Measurements from ENCODE around the gene CDHR2. TPM values are rescaled to one million over a fixed set of nuclear protein-coding genes. Genes with fewer than 3 reads are reported as not detected.
A peak's percentile ranks its signal among the peaks of the same experiment; 100 is the strongest.

The CDHR2 gene
- total and polyA plus RNA-seq, 8 donors = 0.13 to 18.7 (median 9.7) TPM

DNA sequence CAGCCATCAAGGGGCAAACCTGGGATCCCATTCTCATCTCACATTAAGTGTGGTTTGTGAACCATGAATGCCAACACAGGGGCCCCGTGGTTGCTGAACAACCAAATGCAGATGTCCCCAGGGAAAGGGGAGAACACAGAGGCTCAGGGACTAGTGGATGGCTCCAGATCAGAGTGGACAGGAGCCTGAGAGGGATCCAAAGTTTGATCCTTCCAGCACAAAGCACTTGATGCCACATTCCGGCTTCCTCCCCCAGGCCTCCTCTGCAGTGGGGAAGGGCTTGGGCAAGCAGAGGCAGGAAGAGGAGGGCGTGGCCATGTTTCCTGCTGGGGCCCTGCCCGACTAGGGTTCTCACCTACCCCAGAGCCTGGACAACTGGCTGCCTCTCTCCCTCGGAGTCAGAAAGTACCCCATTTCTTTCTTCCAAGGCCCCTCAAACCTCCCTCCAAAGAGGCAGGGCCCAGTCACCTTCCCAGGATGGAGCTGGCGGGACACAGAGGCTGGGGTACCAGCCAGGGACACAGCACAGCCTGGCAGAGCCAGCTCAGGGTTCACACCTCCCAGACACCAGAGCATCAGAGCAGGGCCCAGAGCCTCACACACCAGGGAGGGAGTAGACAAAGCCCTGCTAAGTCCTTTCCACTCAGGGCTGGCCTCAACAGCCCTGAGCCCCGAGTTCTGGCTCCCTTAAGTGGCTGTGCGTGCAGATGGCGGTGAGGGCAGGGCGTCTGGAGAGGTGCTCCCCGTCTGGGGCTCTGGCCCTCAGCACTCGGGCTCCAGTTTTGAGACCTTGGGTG, 7.6 kb upstream of the CDHR2 start:
- H3K4me3 ChIP-seq = peak overlapping the region in 3 of 4 donors; percentile 58 to 76 (median 70)
- TF ChIP-seq EP300 (IDR thresholded peaks at IDR 0.05) (no peak), POLR2AphosphoS5 (IDR thresholded peaks at IDR 0.05) (peak in 2 of 3 donors; percentile 45 to 58), POLR2A (IDR thresholded peaks at IDR 0.05) (no peak)
- TF ChIP-seq, protein P1, sequence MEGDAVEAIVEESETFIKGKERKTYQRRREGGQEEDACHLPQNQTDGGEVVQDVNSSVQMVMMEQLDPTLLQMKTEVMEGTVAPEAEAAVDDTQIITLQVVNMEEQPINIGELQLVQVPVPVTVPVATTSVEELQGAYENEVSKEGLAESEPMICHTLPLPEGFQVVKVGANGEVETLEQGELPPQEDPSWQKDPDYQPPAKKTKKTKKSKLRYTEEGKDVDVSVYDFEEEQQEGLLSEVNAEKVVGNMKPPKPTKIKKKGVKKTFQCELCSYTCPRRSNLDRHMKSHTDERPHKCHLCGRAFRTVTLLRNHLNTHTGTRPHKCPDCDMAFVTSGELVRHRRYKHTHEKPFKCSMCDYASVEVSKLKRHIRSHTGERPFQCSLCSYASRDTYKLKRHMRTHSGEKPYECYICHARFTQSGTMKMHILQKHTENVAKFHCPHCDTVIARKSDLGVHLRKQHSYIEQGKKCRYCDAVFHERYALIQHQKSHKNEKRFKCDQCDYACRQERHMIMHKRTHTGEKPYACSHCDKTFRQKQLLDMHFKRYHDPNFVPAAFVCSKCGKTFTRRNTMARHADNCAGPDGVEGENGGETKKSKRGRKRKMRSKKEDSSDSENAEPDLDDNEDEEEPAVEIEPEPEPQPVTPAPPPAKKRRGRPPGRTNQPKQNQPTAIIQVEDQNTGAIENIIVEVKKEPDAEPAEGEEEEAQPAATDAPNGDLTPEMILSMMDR (IDR thresholded peaks at IDR 0.05) = no peak
- WGBS, 5 donors = 36 to 68% (median 44%) methylated on average over 10 to 12 of the region's 12 CpGs
- intact Hi-C loops (cut with DNase I; ENCODE audit: low total_unique reads) = no loop called here
- peak overlapping the region; percentile 75 to 93 (median 86) for H3K27ac ChIP-seq
- H3K9me3 ChIP-seq = no peaks in the 10 kb centered on the region
- H3K36me3 ChIP-seq = no peaks in the 10 kb centered on the region
- H3K27me3 ChIP-seq = no peaks in the 10 kb centered on the region
- DNase-seq = peak; percentile 75 to 90
- peaks cover 23 to 66% (median 50%) of the 10 kb centered on the region in 4 donors for H3K4me1 ChIP-seq

DNA sequence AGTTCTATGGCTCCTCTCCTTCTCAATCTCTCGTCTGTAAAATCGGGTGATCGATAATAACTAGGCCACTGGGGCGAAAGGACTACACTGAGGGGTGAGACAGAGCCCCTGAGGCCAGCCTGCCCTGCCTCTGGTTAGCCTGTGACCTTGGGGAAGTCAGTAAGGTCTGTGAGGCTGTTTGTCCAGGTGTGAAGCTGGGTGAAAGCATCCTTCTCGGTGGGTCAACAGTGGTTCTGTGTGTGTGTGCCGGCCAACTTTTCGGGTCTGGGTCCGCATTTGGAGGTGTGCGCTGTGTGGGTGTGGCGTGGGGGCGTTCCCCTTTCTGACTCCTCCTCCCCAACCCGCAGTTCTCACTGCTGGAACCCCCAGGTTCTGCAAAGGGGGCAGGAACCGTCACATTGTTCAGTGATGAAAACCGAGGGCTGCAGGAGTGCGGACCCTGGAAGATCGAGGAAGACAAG, 7.0 kb upstream of the CDHR2 start:
- peak overlapping the region; percentile 75 to 93 (median 86) for H3K27ac ChIP-seq
- H3K4me3 ChIP-seq = peak overlapping the region; percentile 58 to 76 (median 70)
- 32 to 46% (median 44%) methylated on average over 11 to 16 of the region's 16 CpGs for WGBS, 5 donors
- no peaks in the 10 kb centered on the region for H3K36me3 ChIP-seq
- TF ChIP-seq, protein P1 (IDR thresholded peaks at IDR 0.05) = no peak
- no peak for TF ChIP-seq POLR2A (IDR thresholded peaks at IDR 0.05)
- no peak for TF ChIP-seq EP300 (IDR thresholded peaks at IDR 0.05)
- TF ChIP-seq POLR2AphosphoS5 (IDR thresholded peaks at IDR 0.05) = no peak
- H3K9me3 ChIP-seq = no peaks in the 10 kb centered on the region
- intact Hi-C loops (cut with DNase I; ENCODE audit: low total_unique reads) = no loop called here
- peaks cover 23 to 66% (median 50%) of the 10 kb centered on the region in 4 donors for H3K4me1 ChIP-seq
- no peaks in the 10 kb centered on the region for H3K27me3 ChIP-seq
- peak; percentile 49 to 80 for DNase-seq

DNA sequence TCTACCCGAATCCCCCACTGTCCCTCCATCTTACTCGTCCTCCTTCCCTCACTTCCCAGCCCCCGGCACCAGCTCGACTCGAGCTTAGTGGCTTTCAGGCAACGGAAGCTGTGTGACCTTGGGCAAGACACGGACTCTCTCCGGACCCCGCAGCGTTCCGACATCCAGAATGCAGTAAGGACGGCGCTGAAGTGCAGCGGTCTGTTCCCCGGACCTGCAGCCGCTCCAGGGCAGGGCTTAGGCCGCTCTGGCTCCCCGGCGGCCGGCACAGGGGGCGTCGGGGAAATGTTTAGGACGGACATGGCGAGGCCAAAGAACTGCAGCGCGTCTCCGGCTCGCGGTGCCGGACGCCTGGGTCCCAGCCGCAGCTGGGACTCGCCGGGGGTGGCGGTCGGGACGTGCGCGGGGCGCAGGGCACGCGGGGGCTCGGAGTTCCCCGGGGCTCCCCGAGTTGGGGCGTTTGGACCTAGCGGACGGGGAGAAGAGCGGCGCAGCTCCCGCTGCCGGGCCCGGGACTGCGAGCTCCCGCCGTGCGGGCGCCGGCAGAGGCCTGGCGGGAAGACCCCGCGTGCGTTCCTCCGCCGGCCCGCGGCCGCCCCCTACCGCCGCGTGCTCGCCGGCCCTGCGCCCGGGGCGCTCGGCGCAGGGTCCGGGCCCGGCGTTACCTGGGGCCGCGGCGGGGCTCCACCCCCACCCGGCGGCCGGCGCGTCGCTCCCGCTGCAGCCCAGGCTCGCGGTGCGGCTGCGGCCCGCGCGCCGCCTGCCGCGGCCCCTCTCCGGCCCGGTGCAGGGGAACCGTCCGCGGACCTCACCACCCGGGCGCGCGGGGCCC, 6.3 kb upstream of the CDHR2 start:
- Histone ChIP-seq H3K27me3 (no peaks in the 10 kb centered on the region), H3K4me1 (peaks cover 23 to 66% (median 50%) of the 10 kb centered on the region in 4 donors), H3K36me3 (no peaks in the 10 kb centered on the region), H3K27ac (peak overlapping the region; percentile 75 to 93 (median 88)), H3K4me3 (peak overlapping the region; percentile 58 to 76 (median 70)), H3K9me3 (no peaks in the 10 kb centered on the region)
- 0 to 6% (median 1%) methylated on average over 13 to 110 of the region's 110 CpGs for WGBS, 5 donors
- peak in 1 of 2 donors; percentile 79 for DNase-seq
- no peak for TF ChIP-seq POLR2AphosphoS5 (IDR thresholded peaks at IDR 0.05)
- TF ChIP-seq, protein P1 (IDR thresholded peaks at IDR 0.05) = peak in 1 of 7 experiments; percentile 28
- intact Hi-C loops (cut with DNase I; ENCODE audit: low total_unique reads) = no loop called here

All from stomach (tissue), 9 donors.